HL-60 (cell line): Measurements from ENCODE around the gene ATPAF1.

Experiments used
- CTCF ChIP-seq: IDR thresholded peaks from one replicate; pipeline ENCODE4 v1.5.1; 2011; ENCODE audit warnings: low read length, control low read depth, inconsistent platforms; ENCODE audit not compliant: insufficient read depth
- POLR2AphosphoS5 ChIP-seq: IDR thresholded peaks from 2 replicates; pipeline ENCODE4 v1.6.1; 2012; ENCODE audit warnings: low read depth
- TF ChIP-seq, protein P1 (sequence below): IDR thresholded peaks from 2 replicates; pipeline ENCODE4 v1.6.1; 2012; ENCODE audit warnings: low read depth; ENCODE audit not compliant: insufficient replicate concordance

- TF ChIP-seq POLR2AphosphoS5 = no peak
- TF ChIP-seq, protein P1, sequence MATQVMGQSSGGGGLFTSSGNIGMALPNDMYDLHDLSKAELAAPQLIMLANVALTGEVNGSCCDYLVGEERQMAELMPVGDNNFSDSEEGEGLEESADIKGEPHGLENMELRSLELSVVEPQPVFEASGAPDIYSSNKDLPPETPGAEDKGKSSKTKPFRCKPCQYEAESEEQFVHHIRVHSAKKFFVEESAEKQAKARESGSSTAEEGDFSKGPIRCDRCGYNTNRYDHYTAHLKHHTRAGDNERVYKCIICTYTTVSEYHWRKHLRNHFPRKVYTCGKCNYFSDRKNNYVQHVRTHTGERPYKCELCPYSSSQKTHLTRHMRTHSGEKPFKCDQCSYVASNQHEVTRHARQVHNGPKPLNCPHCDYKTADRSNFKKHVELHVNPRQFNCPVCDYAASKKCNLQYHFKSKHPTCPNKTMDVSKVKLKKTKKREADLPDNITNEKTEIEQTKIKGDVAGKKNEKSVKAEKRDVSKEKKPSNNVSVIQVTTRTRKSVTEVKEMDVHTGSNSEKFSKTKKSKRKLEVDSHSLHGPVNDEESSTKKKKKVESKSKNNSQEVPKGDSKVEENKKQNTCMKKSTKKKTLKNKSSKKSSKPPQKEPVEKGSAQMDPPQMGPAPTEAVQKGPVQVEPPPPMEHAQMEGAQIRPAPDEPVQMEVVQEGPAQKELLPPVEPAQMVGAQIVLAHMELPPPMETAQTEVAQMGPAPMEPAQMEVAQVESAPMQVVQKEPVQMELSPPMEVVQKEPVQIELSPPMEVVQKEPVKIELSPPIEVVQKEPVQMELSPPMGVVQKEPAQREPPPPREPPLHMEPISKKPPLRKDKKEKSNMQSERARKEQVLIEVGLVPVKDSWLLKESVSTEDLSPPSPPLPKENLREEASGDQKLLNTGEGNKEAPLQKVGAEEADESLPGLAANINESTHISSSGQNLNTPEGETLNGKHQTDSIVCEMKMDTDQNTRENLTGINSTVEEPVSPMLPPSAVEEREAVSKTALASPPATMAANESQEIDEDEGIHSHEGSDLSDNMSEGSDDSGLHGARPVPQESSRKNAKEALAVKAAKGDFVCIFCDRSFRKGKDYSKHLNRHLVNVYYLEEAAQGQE = no peak
- no peak for TF ChIP-seq CTCF
These were observed 7.6 kb upstream of the ATPAF1 start for GRCh38 chr1:46675549-46676314.
